Stimulated activated CD4-positive, alpha-beta T cell treated with anti-CD3 and anti-CD28 coated beads, Interleukin-1b, Interleukin-23, amount 100 ng/mL, for 1 hour (primary cell): ENCODE results near the gene RDX.
"Not testable (repeated sequence)": the region's sequence is repeated elsewhere in the genome, so short reads cannot be mapped to it uniquely, and the experiment has no call there.

Source experiments
- DNase-seq, 2 donors: peaks; one replicate each; pipeline ENCODE4 v3.0.0-alpha.2; 2020; ENCODE audit warnings: low read depth in 2 of 2

The RDX gene

DNA sequence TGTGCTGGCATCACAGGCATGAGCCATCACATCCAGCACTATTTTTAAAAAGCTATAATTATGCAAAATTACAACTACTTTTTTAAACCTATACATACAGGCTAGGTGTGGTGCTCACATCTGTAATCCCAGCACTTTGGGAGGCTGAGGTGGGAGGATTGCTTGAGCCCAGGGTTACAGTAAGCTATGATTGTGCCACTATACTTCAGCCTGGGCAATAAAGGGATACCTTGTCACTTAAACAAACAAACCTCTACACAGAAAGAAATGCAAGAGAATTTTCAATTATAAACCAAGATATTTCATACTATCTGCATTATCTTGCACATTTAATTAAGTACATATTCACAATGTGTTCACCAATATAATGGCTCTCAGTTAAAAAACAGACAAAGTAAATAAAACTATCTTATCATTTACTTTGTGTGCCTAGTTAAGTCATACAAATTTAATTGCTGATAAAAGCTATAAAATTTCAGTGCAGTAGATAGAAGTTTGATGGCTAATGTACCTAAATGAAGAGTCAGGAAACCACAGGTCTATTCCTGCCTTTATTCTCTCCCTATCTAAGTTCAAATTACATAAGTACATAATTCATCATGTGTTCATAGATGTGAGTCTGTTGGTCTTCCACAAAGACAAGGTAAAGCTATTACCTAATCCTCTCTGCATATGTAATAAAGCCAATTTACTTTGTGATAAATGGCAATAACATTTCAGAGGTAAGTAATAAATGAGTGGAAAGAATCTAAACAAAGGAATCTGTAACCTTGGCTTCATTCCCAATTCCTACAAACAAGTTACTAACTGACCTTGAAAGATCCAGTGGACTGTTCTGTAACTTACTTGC is 9.0 kb upstream of the RDX start:
- no peak for DNase-seq

GRCh38 chr11:110303414-110303826 is 7.0 kb upstream of the RDX start:
- no peak for DNase-seq

GRCh38 chr11:110301577-110301976 is 5.2 kb upstream of the RDX start:
- no peak for DNase-seq

GRCh38 chr11:110301032-110301431 is 4.6 kb upstream of the RDX start:
- DNase-seq: no peak

DNA sequence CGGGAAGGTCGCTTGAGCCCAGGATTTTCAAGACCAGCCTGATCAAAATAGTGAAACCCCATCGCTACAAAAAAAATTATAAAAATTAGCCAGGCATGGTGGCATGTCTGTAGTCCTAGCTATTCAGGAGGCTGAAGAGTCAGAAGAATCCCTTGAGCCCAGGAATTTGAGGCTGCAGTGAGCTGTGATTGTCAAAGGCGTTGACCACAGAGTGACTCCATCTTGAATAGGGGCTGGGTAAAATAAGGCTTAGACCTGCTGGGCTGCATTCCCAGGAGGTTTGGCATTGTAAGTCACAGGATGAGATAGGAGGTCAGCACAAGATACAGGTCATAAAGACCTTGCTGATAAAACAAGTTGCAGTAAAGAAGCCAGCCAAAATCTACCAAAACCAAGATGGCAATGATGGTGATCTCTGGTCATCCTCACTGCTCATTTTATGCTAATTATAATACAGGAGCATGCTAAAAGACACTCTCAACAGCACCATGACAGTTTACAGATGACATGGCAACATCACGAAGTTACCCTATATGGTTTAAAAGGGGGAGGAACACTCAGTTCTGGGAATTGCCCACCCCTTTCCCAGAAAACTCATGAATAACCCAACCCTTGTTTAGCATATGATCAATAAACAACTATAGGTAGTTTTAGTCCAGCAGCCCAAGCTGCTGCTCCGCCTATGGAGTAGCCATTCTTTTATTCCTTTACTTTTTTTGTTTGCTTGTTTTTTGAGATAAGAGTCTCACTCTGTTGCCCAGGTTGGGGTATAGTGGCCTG is 2.8 kb upstream of the RDX start:
- DNase-seq: no peak

- no peak for DNase-seq
Measured at GRCh38 chr11:110298301-110298765, 1.9 kb upstream of the RDX start.

GRCh38 chr11:110297726-110298300 is 1.4 kb upstream of the RDX start:
- DNase-seq: no peak

GRCh38 chr11:110297076-110297725 is 787 bp upstream of the RDX start:
- DNase-seq: no peak

- no peak for DNase-seq
Measured at GRCh38 chr11:110295531-110296225, 736 bp downstream of the RDX start.

GRCh38 chr11:110295086-110295485 is 1.3 kb downstream of the RDX start:
- DNase-seq: no peak

DNA sequence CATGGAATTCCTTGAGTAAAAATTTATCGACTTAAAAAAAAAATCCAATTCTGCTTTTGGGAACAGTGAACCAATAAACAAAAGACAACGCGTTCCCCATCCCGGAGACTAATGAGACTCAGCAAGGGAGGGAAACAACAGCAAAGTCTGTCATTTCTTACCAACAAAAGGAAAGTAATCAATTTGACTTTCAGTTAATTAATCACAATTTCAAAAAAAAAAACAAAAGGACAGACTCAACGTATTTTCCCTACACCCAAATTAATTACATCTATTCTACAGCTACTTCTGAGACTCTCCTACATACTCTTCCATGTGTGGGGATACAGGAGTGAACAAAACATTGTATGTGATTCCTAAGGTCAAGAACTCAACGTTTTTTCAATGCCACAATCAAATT is 1.9 kb downstream of the RDX start:
- no peak for DNase-seq

DNA sequence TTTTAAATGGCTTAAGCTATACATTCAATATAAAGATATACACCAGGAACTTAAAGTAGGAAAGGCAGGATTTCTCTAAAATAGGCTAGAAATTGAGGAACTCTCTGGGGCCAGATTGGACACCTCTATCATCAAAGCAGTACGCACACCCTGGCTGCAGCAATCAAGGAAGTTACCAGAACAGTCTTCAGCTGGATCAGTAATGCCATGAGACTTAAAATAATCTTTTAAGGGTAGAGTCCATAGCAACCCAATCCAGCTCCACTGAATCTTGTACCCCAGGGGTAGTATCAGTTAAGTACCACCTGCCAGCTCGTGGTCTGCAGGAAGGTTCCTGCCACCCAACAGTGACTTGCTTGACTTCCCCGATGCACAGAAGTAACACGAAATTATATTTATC is 3.0 kb downstream of the RDX start:
- DNase-seq: no peak

DNA sequence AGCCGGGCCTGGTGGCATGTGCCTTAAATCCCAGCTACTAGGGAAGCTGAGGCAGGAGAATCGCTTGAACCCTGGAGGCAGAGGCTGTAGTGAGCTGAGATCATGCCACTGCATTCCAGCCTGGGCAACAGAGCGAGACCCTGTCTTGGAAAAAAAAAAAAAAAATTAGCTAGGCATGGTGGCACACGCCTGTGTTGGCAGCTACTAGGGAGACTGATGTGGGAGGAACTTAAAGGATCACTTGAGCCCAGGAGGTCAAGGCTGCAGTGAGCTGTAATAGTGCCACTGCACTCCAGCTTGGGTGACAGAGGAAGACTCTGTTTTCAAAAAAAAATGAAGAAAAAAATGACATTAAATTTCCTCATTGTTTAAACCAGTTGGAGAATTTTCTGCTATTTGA is 4.3 kb downstream of the RDX start:
- DNase-seq: not testable (repeated sequence)

DNA sequence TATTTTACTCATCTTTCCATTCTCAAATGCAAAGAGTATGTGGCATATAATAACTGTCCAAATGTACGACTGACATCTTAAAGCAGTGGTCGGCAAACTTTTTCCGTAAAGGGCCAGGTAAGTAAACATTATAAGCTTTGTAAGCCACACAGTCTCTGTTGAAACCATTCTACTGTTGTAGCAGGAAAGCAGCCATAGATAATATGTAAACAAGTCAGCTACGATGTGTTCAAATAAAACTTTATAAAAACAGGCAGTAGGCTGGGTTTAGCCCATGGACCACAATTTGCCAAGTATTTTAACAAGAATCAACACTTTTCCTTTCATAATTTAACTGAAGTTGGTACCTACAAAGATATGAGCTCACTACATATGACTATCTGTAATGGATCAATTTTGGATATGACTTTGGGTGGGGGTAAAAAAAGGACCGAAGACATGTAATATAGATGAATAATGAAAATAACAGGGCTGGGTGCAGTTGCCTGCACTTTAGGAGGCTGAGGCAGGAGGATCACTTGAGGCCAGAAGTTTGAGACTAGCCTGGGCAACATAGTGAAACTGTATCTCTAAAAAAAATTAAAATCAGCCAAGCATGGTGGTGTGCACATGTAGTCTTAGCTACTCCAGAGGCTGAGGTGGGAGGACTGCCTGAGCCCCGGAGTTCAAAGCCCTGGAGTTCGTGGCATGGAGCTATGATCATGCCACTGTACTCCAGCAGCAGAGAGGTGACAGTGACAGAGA is 5.7 kb downstream of the RDX start:
- no peak for DNase-seq

GRCh38 chr11:110289472-110289871 is 6.9 kb downstream of the RDX start:
- DNase-seq: no peak

DNA sequence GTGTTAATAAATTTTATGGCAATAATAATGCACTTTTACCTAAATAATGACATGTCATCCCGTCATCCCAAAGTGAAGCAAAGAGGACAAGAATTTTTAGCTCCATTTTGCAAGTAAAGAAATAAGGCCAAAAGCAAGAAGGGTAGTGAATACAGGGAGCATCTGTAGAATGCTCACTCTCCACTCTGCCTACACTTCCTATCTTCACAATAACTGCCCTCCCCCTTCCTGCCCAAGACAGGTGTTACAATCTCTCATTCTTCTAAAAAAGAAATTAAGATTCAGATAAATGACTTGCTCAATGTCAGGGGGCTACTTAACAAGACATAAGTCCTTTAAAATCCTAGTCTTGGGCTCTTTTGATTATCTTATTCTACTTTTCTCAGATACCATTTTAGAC is 8.9 kb downstream of the RDX start:
- no peak for DNase-seq

- DNase-seq: no peak
Measured at GRCh38 chr11:110286298-110287040, 9.9 kb downstream of the RDX start.

GRCh38 chr11:110283862-110284261 is 12.6 kb downstream of the RDX start:
- no peak for DNase-seq

- DNase-seq: not testable (repeated sequence)
Measured at GRCh38 chr11:110280595-110280994, 15.8 kb downstream of the RDX start.

GRCh38 chr11:110279881-110280280 is 16.5 kb downstream of the RDX start:
- no peak for DNase-seq
